ENCODE results near the gene NOC4L. TPM values are rescaled to one million over a fixed set of nuclear protein-coding genes. Genes with fewer than 3 reads are reported as not detected.

The NOC4L gene
- total RNA-seq, 1 donor from 2014 or later: 39.3 TPM

- intact Hi-C loops (cut with micrococcal nuclease): no loop called here
Measured at GRCh38 chr12:132111654-132112304, 32.5 kb upstream of the NOC4L start.

GRCh38 chr12:132114667-132115066 lies 29.6 kb upstream of the NOC4L start:
- Mint-ChIP-seq H3K27ac (no peak overlapping the region), H3K36me3 (ENCODE audit: low read depth) (peaks cover 38% of the 10 kb centered on the region), H3K27me3 (ENCODE audit: low read depth) (no peaks in the 10 kb centered on the region), H3K4me3 (ENCODE audit: low read depth) (no peak overlapping the region), H3K9me3 (no peaks in the 10 kb centered on the region), H3K4me1 (ENCODE audit: low read depth) (no peaks in the 10 kb centered on the region)
- intact Hi-C loops (cut with micrococcal nuclease): no loop called here
- no peak for DNase-seq (ENCODE audit: low spot score)

More at GRCh38 chr12:132111654-132112304, 32.5 kb upstream of the NOC4L start:
- H3K27ac Mint-ChIP-seq: no peak overlapping the region
- no peaks in the 10 kb centered on the region for H3K27me3 Mint-ChIP-seq (ENCODE audit: low read depth)
- DNase-seq (ENCODE audit: low spot score): no peak
- no peaks in the 10 kb centered on the region for H3K9me3 Mint-ChIP-seq
- peaks cover 51% of the 10 kb centered on the region for H3K36me3 Mint-ChIP-seq (ENCODE audit: low read depth)
- no peak overlapping the region for H3K4me3 Mint-ChIP-seq (ENCODE audit: low read depth)
- no peaks in the 10 kb centered on the region for H3K4me1 Mint-ChIP-seq (ENCODE audit: low read depth)

GRCh38 chr12:132115500-132115899 lies 28.8 kb upstream of the NOC4L start:
- peaks cover 32% of the 10 kb centered on the region for H3K36me3 Mint-ChIP-seq (ENCODE audit: low read depth)
- no peaks in the 10 kb centered on the region for H3K27me3 Mint-ChIP-seq (ENCODE audit: low read depth)
- no peak for DNase-seq (ENCODE audit: low spot score)
- no peak overlapping the region for H3K27ac Mint-ChIP-seq
- no peak overlapping the region for H3K4me3 Mint-ChIP-seq (ENCODE audit: low read depth)
- no peaks in the 10 kb centered on the region for H3K4me1 Mint-ChIP-seq (ENCODE audit: low read depth)
- intact Hi-C loops (cut with micrococcal nuclease): no loop called here
- no peaks in the 10 kb centered on the region for H3K9me3 Mint-ChIP-seq

- DNase-seq (ENCODE audit: low spot score): no peak
- peaks cover 24% of the 10 kb centered on the region for H3K36me3 Mint-ChIP-seq (ENCODE audit: low read depth)
- H3K27ac Mint-ChIP-seq: no peak overlapping the region
- no peak overlapping the region for H3K4me3 Mint-ChIP-seq (ENCODE audit: low read depth)
- intact Hi-C loops (cut with micrococcal nuclease): no loop called here
- H3K27me3 Mint-ChIP-seq (ENCODE audit: low read depth): no peaks in the 10 kb centered on the region
- H3K9me3 Mint-ChIP-seq: no peaks in the 10 kb centered on the region
- no peaks in the 10 kb centered on the region for H3K4me1 Mint-ChIP-seq (ENCODE audit: low read depth)
Measured at GRCh38 chr12:132116709-132117557, 27.3 kb upstream of the NOC4L start.

- Mint-ChIP-seq H3K27me3 (ENCODE audit: low read depth) (no peaks in the 10 kb centered on the region), H3K9me3 (no peaks in the 10 kb centered on the region), H3K4me3 (ENCODE audit: low read depth) (no peak overlapping the region), H3K4me1 (ENCODE audit: low read depth) (no peaks in the 10 kb centered on the region), H3K27ac (no peak overlapping the region), H3K36me3 (ENCODE audit: low read depth) (peaks cover 26% of the 10 kb centered on the region)
- DNase-seq (ENCODE audit: low spot score): no peak
- intact Hi-C loops (cut with micrococcal nuclease): no loop called here
Measured at GRCh38 chr12:132117558-132117875, 26.7 kb upstream of the NOC4L start.

- intact Hi-C loops (cut with micrococcal nuclease): no loop called here
- Mint-ChIP-seq H3K9me3 (no peaks in the 10 kb centered on the region), H3K36me3 (ENCODE audit: low read depth) (peaks cover 22% of the 10 kb centered on the region), H3K27ac (no peak overlapping the region), H3K4me3 (ENCODE audit: low read depth) (no peak overlapping the region), H3K27me3 (ENCODE audit: low read depth) (no peaks in the 10 kb centered on the region), H3K4me1 (ENCODE audit: low read depth) (no peaks in the 10 kb centered on the region)
- no peak for DNase-seq (ENCODE audit: low spot score)
Measured at GRCh38 chr12:132118876-132119275, 25.4 kb upstream of the NOC4L start.

GRCh38 chr12:132121283-132121682 lies 23.0 kb upstream of the NOC4L start:
- H3K27ac Mint-ChIP-seq: no peak overlapping the region
- no peaks in the 10 kb centered on the region for H3K27me3 Mint-ChIP-seq (ENCODE audit: low read depth)
- H3K9me3 Mint-ChIP-seq: no peaks in the 10 kb centered on the region
- intact Hi-C loops (cut with micrococcal nuclease): no loop called here
- DNase-seq (ENCODE audit: low spot score): no peak
- no peak overlapping the region for H3K4me3 Mint-ChIP-seq (ENCODE audit: low read depth)
- peaks cover 31% of the 10 kb centered on the region for H3K36me3 Mint-ChIP-seq (ENCODE audit: low read depth)
- H3K4me1 Mint-ChIP-seq (ENCODE audit: low read depth): no peaks in the 10 kb centered on the region

GRCh38 chr12:132123970-132124765 lies 20.1 kb upstream of the NOC4L start:
- DNase-seq (ENCODE audit: low spot score): no peak
- H3K4me3 Mint-ChIP-seq (ENCODE audit: low read depth): no peak overlapping the region
- intact Hi-C loops (cut with micrococcal nuclease): no loop called here
- H3K9me3 Mint-ChIP-seq: peaks cover 7% of the 10 kb centered on the region
- no peaks in the 10 kb centered on the region for H3K4me1 Mint-ChIP-seq (ENCODE audit: low read depth)
- peaks cover 56% of the 10 kb centered on the region for H3K36me3 Mint-ChIP-seq (ENCODE audit: low read depth)
- H3K27ac Mint-ChIP-seq: no peak overlapping the region
- H3K27me3 Mint-ChIP-seq (ENCODE audit: low read depth): no peaks in the 10 kb centered on the region

GRCh38 chr12:132124766-132125425 lies 19.4 kb upstream of the NOC4L start:
- Mint-ChIP-seq H3K4me3 (ENCODE audit: low read depth) (no peak overlapping the region), H3K27ac (peak overlapping the region; percentile 35)
- intact Hi-C loops (cut with micrococcal nuclease): no loop called here

GRCh38 chr12:132125736-132126135 lies 18.5 kb upstream of the NOC4L start:
- no peak for DNase-seq (ENCODE audit: low spot score)
- Mint-ChIP-seq H3K36me3 (ENCODE audit: low read depth) (peaks cover 59% of the 10 kb centered on the region), H3K4me1 (ENCODE audit: low read depth) (no peaks in the 10 kb centered on the region), H3K27ac (no peak overlapping the region), H3K4me3 (ENCODE audit: low read depth) (no peak overlapping the region), H3K9me3 (peaks cover 7% of the 10 kb centered on the region), H3K27me3 (ENCODE audit: low read depth) (no peaks in the 10 kb centered on the region)
- intact Hi-C loops (cut with micrococcal nuclease): no loop called here

More at GRCh38 chr12:132124766-132125425, 19.4 kb upstream of the NOC4L start:
- Mint-ChIP-seq H3K4me1 (ENCODE audit: low read depth) (no peaks in the 10 kb centered on the region), H3K9me3 (peaks cover 7% of the 10 kb centered on the region), H3K36me3 (ENCODE audit: low read depth) (peaks cover 59% of the 10 kb centered on the region), H3K27me3 (ENCODE audit: low read depth) (no peaks in the 10 kb centered on the region)
- DNase-seq (ENCODE audit: low spot score): no peak

- no peak for DNase-seq (ENCODE audit: low spot score)
- Mint-ChIP-seq H3K4me1 (ENCODE audit: low read depth) (no peaks in the 10 kb centered on the region), H3K27me3 (ENCODE audit: low read depth) (no peaks in the 10 kb centered on the region), H3K9me3 (peaks cover 7% of the 10 kb centered on the region), H3K36me3 (ENCODE audit: low read depth) (peaks cover 57% of the 10 kb centered on the region), H3K27ac (no peak overlapping the region), H3K4me3 (ENCODE audit: low read depth) (no peak overlapping the region)
- intact Hi-C loops (cut with micrococcal nuclease): no loop called here
Measured at GRCh38 chr12:132127041-132127440, 17.2 kb upstream of the NOC4L start.

- H3K27me3 Mint-ChIP-seq (ENCODE audit: low read depth): no peaks in the 10 kb centered on the region
- peaks cover 54% of the 10 kb centered on the region for H3K36me3 Mint-ChIP-seq (ENCODE audit: low read depth)
- H3K4me1 Mint-ChIP-seq (ENCODE audit: low read depth): no peaks in the 10 kb centered on the region
- no peak for DNase-seq (ENCODE audit: low spot score)
- peaks cover 7% of the 10 kb centered on the region for H3K9me3 Mint-ChIP-seq
- no peak overlapping the region for H3K4me3 Mint-ChIP-seq (ENCODE audit: low read depth)
- no peak overlapping the region for H3K27ac Mint-ChIP-seq
- intact Hi-C loops (cut with micrococcal nuclease): no loop called here
Measured at GRCh38 chr12:132129007-132129406, 15.2 kb upstream of the NOC4L start.
